Measurements from ENCODE around the gene MCF2L.

Gene MCF2L

DNA sequence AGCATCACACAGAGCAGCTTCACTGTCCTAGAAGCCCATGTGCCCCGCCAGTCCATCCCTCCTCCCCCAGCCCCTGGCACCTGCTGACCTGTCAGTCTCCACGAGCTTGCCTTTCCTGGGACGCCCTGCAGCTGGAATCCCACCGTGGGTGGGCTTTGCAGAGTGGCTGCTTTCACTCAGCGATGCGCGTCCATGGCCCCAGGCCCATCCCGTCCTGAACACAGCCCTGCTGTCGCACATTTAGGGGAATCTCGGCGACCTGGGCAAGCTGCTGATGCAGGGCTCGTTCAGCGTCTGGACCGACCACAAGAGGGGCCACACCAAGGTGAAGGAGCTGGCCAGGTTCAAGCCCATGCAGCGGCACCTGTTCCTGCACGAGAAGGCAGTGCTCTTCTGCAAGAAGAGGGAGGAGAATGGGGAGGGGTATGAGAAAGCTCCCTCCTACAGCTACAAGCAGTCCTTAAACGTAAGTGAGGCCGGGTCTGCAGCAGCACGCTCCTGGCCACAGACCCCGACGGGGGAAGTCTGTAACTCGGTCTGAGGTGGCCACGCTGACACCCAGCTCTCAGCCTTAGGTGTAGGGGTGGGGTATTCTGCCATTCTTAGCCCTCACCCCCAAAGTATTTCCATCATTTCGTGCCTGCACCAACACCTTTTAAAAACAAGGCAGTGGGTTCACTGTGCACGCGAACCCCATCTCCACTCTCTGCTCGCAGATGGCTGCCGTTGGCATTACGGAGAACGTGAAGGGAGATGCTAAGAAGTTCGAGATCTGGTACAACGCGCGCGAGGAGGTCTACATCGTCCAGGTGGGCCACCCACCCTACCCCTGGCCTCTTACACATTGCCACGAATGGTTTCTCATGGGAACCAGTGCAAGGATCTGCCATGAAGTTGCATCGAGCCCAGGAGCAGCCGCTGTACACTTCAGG is 118.2 kb downstream of the MCF2L start:
- TF ChIP-seq FOXP2 (optimal IDR thresholded peaks at IDR 0.05; ENCODE audit: borderline replicate concordance, extremely low read depth, extremely low read length, insufficient read depth) (no peak), TAF1 (IDR thresholded peaks at IDR 0.05; ENCODE audit: borderline replicate concordance, insufficient read depth, low read length) (no peak), POLR2AphosphoS5 (IDR thresholded peaks at IDR 0.05; ENCODE audit: low read depth, low read length) (no peak), SIN3A (IDR thresholded peaks at IDR 0.05; ENCODE audit: borderline replicate concordance, insufficient read depth, low read length) (no peak)
- TF ChIP-seq, protein P1, sequence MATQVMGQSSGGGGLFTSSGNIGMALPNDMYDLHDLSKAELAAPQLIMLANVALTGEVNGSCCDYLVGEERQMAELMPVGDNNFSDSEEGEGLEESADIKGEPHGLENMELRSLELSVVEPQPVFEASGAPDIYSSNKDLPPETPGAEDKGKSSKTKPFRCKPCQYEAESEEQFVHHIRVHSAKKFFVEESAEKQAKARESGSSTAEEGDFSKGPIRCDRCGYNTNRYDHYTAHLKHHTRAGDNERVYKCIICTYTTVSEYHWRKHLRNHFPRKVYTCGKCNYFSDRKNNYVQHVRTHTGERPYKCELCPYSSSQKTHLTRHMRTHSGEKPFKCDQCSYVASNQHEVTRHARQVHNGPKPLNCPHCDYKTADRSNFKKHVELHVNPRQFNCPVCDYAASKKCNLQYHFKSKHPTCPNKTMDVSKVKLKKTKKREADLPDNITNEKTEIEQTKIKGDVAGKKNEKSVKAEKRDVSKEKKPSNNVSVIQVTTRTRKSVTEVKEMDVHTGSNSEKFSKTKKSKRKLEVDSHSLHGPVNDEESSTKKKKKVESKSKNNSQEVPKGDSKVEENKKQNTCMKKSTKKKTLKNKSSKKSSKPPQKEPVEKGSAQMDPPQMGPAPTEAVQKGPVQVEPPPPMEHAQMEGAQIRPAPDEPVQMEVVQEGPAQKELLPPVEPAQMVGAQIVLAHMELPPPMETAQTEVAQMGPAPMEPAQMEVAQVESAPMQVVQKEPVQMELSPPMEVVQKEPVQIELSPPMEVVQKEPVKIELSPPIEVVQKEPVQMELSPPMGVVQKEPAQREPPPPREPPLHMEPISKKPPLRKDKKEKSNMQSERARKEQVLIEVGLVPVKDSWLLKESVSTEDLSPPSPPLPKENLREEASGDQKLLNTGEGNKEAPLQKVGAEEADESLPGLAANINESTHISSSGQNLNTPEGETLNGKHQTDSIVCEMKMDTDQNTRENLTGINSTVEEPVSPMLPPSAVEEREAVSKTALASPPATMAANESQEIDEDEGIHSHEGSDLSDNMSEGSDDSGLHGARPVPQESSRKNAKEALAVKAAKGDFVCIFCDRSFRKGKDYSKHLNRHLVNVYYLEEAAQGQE (IDR thresholded peaks at IDR 0.05; ENCODE audit: insufficient read depth in 1 of 2, low read depth in 2 of 2, low read length in 2 of 2), result no peak

DNA sequence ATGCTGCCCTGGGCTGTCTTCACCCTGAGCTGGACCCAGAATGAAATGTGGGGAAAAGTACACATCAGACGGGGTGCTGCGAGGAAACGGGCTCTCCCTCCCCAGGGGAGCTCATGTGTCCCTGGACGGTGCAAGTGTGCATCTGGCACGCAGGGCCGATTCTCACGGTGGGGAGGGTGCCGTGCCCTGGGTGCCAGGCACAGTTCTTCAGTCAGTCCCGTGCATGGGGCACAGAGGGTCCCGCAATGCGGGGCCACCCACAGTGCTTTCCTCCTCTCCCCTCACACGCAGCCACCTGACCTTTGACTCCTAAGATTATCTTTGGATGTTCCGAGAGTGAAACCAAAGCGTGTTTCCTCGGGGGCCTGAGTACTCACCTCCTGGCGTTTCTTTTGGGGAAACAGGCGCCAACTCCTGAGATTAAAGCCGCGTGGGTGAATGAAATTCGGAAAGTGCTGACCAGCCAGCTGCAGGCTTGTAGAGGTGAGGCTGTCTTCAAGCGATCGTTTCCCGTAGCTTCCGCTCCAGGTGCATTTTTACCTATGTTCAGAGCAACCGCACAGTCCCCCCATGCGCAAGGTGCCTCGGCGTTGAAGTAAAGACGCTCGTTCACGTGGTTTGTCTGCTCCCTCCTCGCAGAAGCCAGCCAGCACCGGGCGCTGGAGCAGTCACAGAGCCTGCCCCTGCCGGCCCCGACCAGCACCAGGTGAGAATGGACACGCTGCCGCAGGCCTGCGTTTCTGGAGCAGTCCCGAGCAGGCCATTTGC is 119.1 kb downstream of the MCF2L start:
- TF ChIP-seq, protein P1 (IDR thresholded peaks at IDR 0.05; ENCODE audit: insufficient read depth in 1 of 2, low read depth in 2 of 2, low read length in 2 of 2), result no peak
- TF ChIP-seq TAF1 (IDR thresholded peaks at IDR 0.05; ENCODE audit: borderline replicate concordance, insufficient read depth, low read length) (no peak), SIN3A (IDR thresholded peaks at IDR 0.05; ENCODE audit: borderline replicate concordance, insufficient read depth, low read length) (no peak), FOXP2 (optimal IDR thresholded peaks at IDR 0.05; ENCODE audit: borderline replicate concordance, extremely low read depth, extremely low read length, insufficient read depth) (no peak), POLR2AphosphoS5 (IDR thresholded peaks at IDR 0.05; ENCODE audit: low read depth, low read length) (no peak)

DNA sequence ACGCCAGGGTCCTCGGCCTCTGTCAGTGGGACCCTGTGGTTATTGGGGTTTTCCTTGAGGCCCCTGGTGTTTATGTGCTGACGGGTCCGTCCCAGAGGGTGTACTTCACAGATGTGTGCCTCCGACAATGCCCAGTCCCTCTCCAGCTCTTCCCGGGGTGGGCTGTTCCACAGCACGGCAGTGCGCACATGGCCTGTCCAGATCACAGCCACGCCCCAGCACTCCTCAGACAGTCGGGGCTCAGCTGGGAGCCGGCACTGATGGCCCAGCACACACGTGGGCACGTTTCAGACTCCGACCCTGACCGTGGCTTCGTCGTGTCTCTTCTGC is 119.6 kb downstream of the MCF2L start:
- TF ChIP-seq, protein P1 (IDR thresholded peaks at IDR 0.05; ENCODE audit: insufficient read depth in 1 of 2, low read depth in 2 of 2, low read length in 2 of 2), result no peak
- TF ChIP-seq FOXP2 (optimal IDR thresholded peaks at IDR 0.05; ENCODE audit: borderline replicate concordance, extremely low read depth, extremely low read length, insufficient read depth) (no peak), SIN3A (IDR thresholded peaks at IDR 0.05; ENCODE audit: borderline replicate concordance, insufficient read depth, low read length) (no peak), TAF1 (IDR thresholded peaks at IDR 0.05; ENCODE audit: borderline replicate concordance, insufficient read depth, low read length) (no peak), POLR2AphosphoS5 (IDR thresholded peaks at IDR 0.05; ENCODE audit: low read depth, low read length) (no peak)

DNA sequence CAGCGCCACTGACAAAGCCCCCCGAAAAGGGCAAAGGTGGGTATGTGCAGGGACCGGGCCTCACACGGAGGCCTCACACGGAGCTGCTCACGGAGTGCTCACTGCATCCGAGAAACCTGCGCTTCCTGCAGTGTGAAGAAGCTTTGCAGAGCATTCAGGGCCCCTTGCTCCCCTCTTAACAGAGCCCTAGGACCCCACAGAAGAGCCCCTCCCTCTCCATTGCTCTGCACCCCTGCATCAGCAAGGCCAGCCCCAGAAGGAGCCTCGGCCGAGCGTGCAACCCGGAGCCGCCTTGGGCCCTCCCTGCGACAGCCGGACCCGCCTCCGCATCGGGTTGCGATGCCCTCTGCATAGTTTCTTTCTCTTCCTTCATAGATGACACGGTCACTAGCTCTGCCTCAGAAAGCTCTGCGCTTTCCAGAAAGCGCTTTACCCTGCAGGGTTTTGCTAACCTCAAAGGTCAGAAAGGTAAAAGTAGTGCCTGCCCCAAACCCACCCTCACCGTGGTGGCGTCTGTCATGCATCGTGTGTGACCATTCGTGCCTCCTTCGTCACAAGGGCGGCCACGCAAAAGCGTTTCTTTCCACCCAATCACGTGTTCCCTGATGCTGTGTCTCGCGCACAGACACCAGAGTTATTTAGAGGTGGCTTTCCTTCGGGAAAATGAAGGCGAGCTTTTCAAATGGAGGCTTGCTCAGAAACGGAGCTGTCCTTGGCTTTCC is 120.8 kb downstream of the MCF2L start:
- TF ChIP-seq SIN3A (IDR thresholded peaks at IDR 0.05; ENCODE audit: borderline replicate concordance, insufficient read depth, low read length) (no peak), TAF1 (IDR thresholded peaks at IDR 0.05; ENCODE audit: borderline replicate concordance, insufficient read depth, low read length) (no peak), POLR2AphosphoS5 (IDR thresholded peaks at IDR 0.05; ENCODE audit: low read depth, low read length) (no peak), FOXP2 (optimal IDR thresholded peaks at IDR 0.05; ENCODE audit: borderline replicate concordance, extremely low read depth, extremely low read length, insufficient read depth) (no peak)
- TF ChIP-seq, protein P1 (IDR thresholded peaks at IDR 0.05; ENCODE audit: insufficient read depth in 1 of 2, low read depth in 2 of 2, low read length in 2 of 2), result no peak
